A549 (cell line): ENCODE measurements around the gene TBX20. TPM values are rescaled to one million over a fixed set of nuclear protein-coding genes. Genes with fewer than 3 reads are reported as not detected.
"Not testable (repeated sequence)": the region's sequence is repeated elsewhere in the genome, so short reads cannot be mapped to it uniquely, and the experiment has no call there.

Experiments used
- ATAC-seq, 2 experiments: fragments of 200-7000 bp in 1 of 2; fragments of >200 bp in 1 of 2; cut with Nextera tagmentation in 1 of 2; cut with Tn5 transposase in 1 of 2; 3 replicates each; pipeline versions ENCODE4 v1.8.0 to v1.9.1; 2018 to 2020; ENCODE audit warnings: mild to moderate bottlenecking in 1 of 2, moderate library complexity in 1 of 2
- CTCF ChIA-PET: fragments of 300-600 bp; sonication (Branson Sonifier 250); formaldehyde crosslinking; extraction: SDS; loops from one replicate; lab custom pipeline; 2021; ENCODE audit warnings: antibody characterized with exemption, inconsistent platforms; lab: Yijun Ruan, JAX
- POLR2A ChIA-PET: fragments of 350-600 bp; formaldehyde crosslinking; extraction: SDS; loops from one replicate; lab custom pipeline; 2021; ENCODE audit warnings: antibody characterized with exemption, inconsistent platforms; lab: Yijun Ruan, JAX
- DNase-seq, 2 experiments: peaks; one replicate each; pipeline versions ENCODE4 v3.0.0 to v3.0.0-alpha.2; 2011 to 2016; ENCODE audit warnings: low read depth in 1 of 2, low spot score in 1 of 2
- FAIRE-seq: peaks from 2 replicates; lab custom pipeline; 2011; peaks lifted over from hg19 to GRCh38; lab: Jason Lieb, UNC
- H3K27ac ChIP-seq, 2 experiments: fragments of >200 bp; sonication (Bioruptor Twin); formaldehyde crosslinking; 3 replicates each; pipeline ENCODE4 v1.5.1; 2016 to 2017
- H3K4me1 ChIP-seq: fragments of >200 bp; sonication (Bioruptor Twin); formaldehyde crosslinking; 3 replicates; pipeline ENCODE4 v1.6.1; 2016
- H3K4me2 ChIP-seq: fragments of >200 bp; sonication (Bioruptor Twin); formaldehyde crosslinking; 3 replicates; pipeline ENCODE4 v1.6.1; 2016
- H3K4me3 ChIP-seq: fragments of >200 bp; sonication (Bioruptor Twin); formaldehyde crosslinking; 3 replicates; pipeline ENCODE4 v1.5.1; 2016
- H3K9me3 ChIP-seq: fragments of >200 bp; sonication (Bioruptor Twin); formaldehyde crosslinking; 3 replicates; pipeline ENCODE4 v1.6.1; 2016
- CBX2 ChIP-seq: fragments of 200-600 bp; sonication (generic); IDR thresholded peaks from 2 replicates; pipeline ENCODE4 v1.6.1; 2016; ENCODE audit warnings: low read depth, mild to moderate bottlenecking, borderline replicate concordance
- CEBPB ChIP-seq, 2 experiments: fragments of >200 bp in 1 of 2; sonication (Bioruptor Twin) in 1 of 2; formaldehyde crosslinking in 1 of 2; IDR thresholded peaks; 2 replicates each; pipeline ENCODE4 v1.6.1; 2012 to 2016
- FOSB ChIP-seq: fragments of 250-450 bp; sonication (Bioruptor Pico); IDR thresholded peaks from 2 replicates; pipeline ENCODE4 v1.5.0; 2020; ENCODE audit warnings: mild to moderate bottlenecking, moderate library complexity
- FOXS1 ChIP-seq: fragments of 250-450 bp; sonication (Bioruptor Pico); IDR thresholded peaks from 2 replicates; pipeline ENCODE4 v1.5.0; 2020; ENCODE audit warnings: mild to moderate bottlenecking, moderate library complexity
- HDAC2 ChIP-seq: fragments of 200-600 bp; sonication (generic); IDR thresholded peaks from 2 replicates; pipeline ENCODE4 v1.6.1; 2016
- HES2 ChIP-seq: fragments of >200 bp; sonication (Bioruptor Twin); formaldehyde crosslinking; IDR thresholded peaks from 2 replicates; pipeline ENCODE4 v1.6.1; 2016
- HOXA7 ChIP-seq: fragments of 250-450 bp; sonication (Bioruptor Pico); IDR thresholded peaks from 2 replicates; pipeline ENCODE4 v1.5.0; 2020; ENCODE audit warnings: mild to moderate bottlenecking, moderate library complexity
- KDM5A ChIP-seq: fragments of 200-600 bp; sonication (generic); IDR thresholded peaks from 2 replicates; pipeline ENCODE4 v1.6.1; 2016; ENCODE audit warnings: antibody characterized with exemption, mild to moderate bottlenecking
- NR3C1 ChIP-seq: fragments of >200 bp; sonication (Bioruptor Twin); formaldehyde crosslinking; IDR thresholded peaks from 3 replicates; pipeline ENCODE4 v1.6.1; 2017
- PBX3 ChIP-seq: IDR thresholded peaks from 2 replicates; pipeline ENCODE4 v1.6.1; 2012
- RCOR1 ChIP-seq: fragments of 150-350 bp; IDR thresholded peaks from 2 replicates; pipeline ENCODE4 v1.6.1; 2014; ENCODE audit warnings: antibody characterized with exemption, low read length, low read depth
- ZSCAN20 ChIP-seq: fragments of 250-450 bp; sonication (Bioruptor Pico); IDR thresholded peaks from 2 replicates; pipeline ENCODE4 v1.8.0; 2022; ENCODE audit warnings: mild to moderate bottlenecking, moderate library complexity
- WGBS: methylation state at CpG from one replicate; pipeline ENCODE4 v1.1.6; 2017; ENCODE audit errors: missing lambda C conversion rate; 5-methylcytosine and 5-hydroxymethylcytosine counted together
- polyA plus RNA-seq, 4 experiments: library from polyadenylated mRNA; depleted of rRNA in 3 of 4; stranded (reverse); fragments of >200 nt; fragmentation: RNase III in 1 of 4; extraction: RNeasy Plus Mini Kit Qiagen cat#74134 plus additional on column Dnase treatment in 1 of 4; gene quantifications; 2 replicates in 3 of 4; 3 replicates in 1 of 4; pipeline ENCODE4 v1.2.3, GENCODE V29; 2011 to 2017
- TF ChIP-seq, protein P1 (sequence below): fragments of >200 bp; sonication (Bioruptor Twin); formaldehyde crosslinking; IDR thresholded peaks from 3 replicates; pipeline ENCODE4 v1.5.1; 2016
- TF ChIP-seq, protein P2 (sequence below): fragments of 250-450 bp; sonication (Bioruptor Pico); IDR thresholded peaks from 2 replicates; pipeline ENCODE4 v1.5.0; 2020; ENCODE audit warnings: low read depth, mild to moderate bottlenecking, moderate library complexity

Gene TBX20
- polyA plus RNA-seq, 2 of the 4 experiments (the other 2 are of a cell fraction): 1.3 to 1.6 TPM

DNA sequence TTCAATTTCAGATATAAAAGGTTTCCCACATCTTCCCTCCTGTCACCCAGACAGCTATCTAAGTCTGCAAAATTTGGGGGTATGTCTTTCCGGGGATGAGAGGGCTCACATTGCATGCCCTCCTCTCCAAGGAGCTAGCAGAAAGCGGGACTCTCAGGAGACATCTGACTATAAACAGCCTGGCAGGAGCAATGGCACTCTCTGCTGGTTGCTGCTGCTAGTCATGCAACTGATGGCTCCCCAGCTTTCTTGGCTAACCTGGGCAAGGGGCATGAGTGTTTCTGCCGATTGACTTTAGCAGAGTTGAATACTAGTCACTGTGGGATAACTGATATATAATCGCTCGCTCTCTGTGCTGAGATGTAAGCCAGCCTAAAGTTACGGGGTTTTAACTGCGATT is 12.0 kb downstream of the TBX20 start:
- TF ChIP-seq KDM5A (no peak), NR3C1 (no peak), CBX2 (no peak), ZSCAN20 (CRISPR knock-in tag) (no peak), HES2 (no peak), FOXS1 (CRISPR knock-in tag) (no peak), FOSB (no peak), HDAC2 (no peak)
- TF ChIP-seq, protein P1, sequence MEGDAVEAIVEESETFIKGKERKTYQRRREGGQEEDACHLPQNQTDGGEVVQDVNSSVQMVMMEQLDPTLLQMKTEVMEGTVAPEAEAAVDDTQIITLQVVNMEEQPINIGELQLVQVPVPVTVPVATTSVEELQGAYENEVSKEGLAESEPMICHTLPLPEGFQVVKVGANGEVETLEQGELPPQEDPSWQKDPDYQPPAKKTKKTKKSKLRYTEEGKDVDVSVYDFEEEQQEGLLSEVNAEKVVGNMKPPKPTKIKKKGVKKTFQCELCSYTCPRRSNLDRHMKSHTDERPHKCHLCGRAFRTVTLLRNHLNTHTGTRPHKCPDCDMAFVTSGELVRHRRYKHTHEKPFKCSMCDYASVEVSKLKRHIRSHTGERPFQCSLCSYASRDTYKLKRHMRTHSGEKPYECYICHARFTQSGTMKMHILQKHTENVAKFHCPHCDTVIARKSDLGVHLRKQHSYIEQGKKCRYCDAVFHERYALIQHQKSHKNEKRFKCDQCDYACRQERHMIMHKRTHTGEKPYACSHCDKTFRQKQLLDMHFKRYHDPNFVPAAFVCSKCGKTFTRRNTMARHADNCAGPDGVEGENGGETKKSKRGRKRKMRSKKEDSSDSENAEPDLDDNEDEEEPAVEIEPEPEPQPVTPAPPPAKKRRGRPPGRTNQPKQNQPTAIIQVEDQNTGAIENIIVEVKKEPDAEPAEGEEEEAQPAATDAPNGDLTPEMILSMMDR: no peak
- Histone ChIP-seq H3K9me3 (no peaks in the 10 kb centered on the region), H3K4me1 (no peaks in the 10 kb centered on the region), H3K4me3 (no peak overlapping the region), H3K4me2 (no peak overlapping the region), H3K27ac (no peak overlapping the region)
- FAIRE-seq (no peak), DNase-seq (no peak), ATAC-seq (no peak)
- 84% methylated on average over 7 of the region's 7 CpGs for WGBS
- CTCF ChIA-PET: interaction anchor here (0.6 kb wide), 1 partner anchor 190 kb away, joined by 3 read pairs; no protein-coding TSS in a partner anchor
- POLR2A ChIA-PET: no interaction called here

DNA sequence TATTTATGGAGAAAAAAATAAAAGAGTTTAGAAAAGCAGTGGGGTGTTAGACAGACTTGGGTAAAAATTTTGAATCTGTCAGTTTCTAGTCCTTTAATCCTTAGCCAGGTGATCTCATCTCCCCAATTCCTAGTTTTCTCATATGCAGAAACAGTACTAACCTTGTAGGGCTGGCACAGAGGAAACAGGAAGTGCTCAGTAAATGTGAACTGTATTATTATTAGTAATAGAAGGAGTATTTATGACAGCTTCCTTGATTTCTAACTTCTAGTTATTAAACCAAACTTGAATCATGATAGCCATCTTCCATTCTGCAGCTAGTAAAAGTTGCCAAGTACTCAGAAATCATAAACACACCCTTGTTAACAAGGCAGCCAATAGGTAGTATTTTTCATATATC is 12.5 kb downstream of the TBX20 start:
- FAIRE-seq: no peak

DNA sequence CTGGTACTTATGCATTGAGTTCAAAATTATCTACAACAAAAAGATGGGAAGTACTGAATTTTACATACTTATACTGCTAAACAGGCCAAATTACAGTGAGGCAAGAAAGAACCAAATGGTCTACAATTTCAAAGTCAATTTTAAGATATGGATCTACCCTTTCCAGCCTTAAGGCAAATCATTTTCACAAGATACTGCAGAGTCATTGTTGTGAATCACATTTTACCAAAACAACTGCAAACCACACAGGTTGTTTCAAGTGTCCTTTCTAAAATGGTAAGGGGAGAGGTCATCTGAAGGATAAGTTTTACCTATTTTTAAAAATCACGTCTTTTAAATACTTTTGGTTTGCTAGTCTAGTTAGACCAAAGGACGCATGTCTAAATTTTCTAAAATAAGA is 12.9 kb downstream of the TBX20 start:
- FAIRE-seq, H3K4me3 ChIP-seq, H3K9me3 ChIP-seq, H3K27ac ChIP-seq, DNase-seq, H3K4me2 ChIP-seq, ATAC-seq, CTCF ChIA-PET, POLR2A ChIA-PET, H3K4me1 ChIP-seq: not testable (repeated sequence)
- WGBS: 47% methylated on average over 2 of the region's 2 CpGs

More for the DNA sequence above, 12.5 kb downstream of the TBX20 start:
- ATAC-seq (no peak), DNase-seq (no peak)
- ChIA-PET POLR2A (no interaction called here), CTCF (no interaction called here)
- Histone ChIP-seq H3K27ac (no peak overlapping the region), H3K4me2 (no peak overlapping the region), H3K9me3 (no peaks in the 10 kb centered on the region), H3K4me3 (no peak overlapping the region), H3K4me1 (no peaks in the 10 kb centered on the region)
- TF ChIP-seq CBX2 (no peak), RCOR1 (no peak)

DNA sequence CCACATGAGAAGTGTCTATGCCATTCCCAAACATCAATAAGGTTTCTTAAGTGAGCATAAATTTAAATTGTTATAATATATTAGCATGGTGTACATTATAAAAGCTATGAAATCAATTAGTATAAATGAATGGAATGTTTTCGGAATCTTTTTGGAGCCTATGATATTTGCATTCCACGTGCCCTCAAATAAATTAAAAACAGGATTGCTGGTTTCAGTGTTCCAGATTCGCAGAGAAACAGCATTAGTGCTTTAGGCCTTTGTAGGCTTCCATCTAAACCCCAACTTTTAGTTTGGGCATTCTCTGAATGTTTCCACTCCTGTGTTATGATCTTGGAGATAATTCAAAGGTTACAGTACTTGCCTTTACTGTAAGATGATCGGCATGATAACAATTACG is 15.4 kb downstream of the TBX20 start:
- H3K4me1 ChIP-seq, H3K4me2 ChIP-seq, H3K9me3 ChIP-seq, CTCF ChIA-PET, DNase-seq, POLR2A ChIA-PET, H3K27ac ChIP-seq, H3K4me3 ChIP-seq, FAIRE-seq, ATAC-seq: not testable (repeated sequence)
- 50% methylated on average over 5 of the region's 5 CpGs for WGBS

DNA sequence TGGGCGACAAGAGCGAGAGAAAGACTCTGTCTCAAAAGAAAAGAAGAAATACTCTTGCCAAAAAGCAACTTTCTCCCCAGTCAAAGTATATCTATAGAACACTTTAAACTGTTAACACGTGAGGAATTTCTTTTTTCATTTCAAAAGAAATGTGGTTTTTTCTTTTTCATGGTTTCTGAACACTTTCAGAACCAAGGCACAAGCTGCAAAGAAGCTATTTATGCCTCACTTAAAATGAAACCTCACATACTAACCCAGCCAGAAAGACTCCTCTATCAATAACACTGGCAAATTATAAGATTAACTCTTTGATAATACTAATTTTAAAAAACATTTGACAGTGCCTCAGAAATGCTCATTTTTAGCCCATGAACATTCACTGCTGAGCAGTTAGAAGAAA is 20.9 kb downstream of the TBX20 start:
- ChIA-PET CTCF (interaction anchor here (0.6 to 1.3 kb wide), 2 partner anchors 305 to 388 kb away, joined by 3 read pairs; no protein-coding TSS in a partner anchor), POLR2A (no interaction called here)
- Histone ChIP-seq H3K4me3 (no peak overlapping the region), H3K4me2 (no peak overlapping the region), H3K4me1 (no peaks in the 10 kb centered on the region; the same call in 2 of the 3 replicates), H3K27ac (no peak overlapping the region)
- DNase-seq (no peak), ATAC-seq (no peak)
- TF ChIP-seq NR3C1 (no peak), CEBPB (IDR thresholded peaks at IDR 0.05) (no peak), PBX3 (no peak), HOXA7 (CRISPR knock-in tag) (no peak), ZSCAN20 (CRISPR knock-in tag) (no peak)
- TF ChIP-seq, protein P2, sequence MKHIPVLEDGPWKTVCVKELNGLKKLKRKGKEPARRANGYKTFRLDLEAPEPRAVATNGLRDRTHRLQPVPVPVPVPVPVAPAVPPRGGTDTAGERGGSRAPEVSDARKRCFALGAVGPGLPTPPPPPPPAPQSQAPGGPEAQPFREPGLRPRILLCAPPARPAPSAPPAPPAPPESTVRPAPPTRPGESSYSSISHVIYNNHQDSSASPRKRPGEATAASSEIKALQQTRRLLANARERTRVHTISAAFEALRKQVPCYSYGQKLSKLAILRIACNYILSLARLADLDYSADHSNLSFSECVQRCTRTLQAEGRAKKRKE (CRISPR knock-in tag): no peak
- TF ChIP-seq, all 56 proteins: peak for 0
- no peak for FAIRE-seq
- WGBS: 84% methylated on average over 3 of the region's 3 CpGs
- no peaks in the 10 kb centered on the region for H3K9me3 ChIP-seq

GRCh38 chr7:35231221-35231620 is 22.7 kb downstream of the TBX20 start:
- H3K4me1 ChIP-seq, H3K4me2 ChIP-seq, CTCF ChIA-PET, H3K27ac ChIP-seq, POLR2A ChIA-PET, DNase-seq, ATAC-seq, FAIRE-seq, H3K9me3 ChIP-seq, H3K4me3 ChIP-seq: not testable (repeated sequence)
- WGBS: 79% methylated on average over 3 of the region's 3 CpGs

GRCh38 chr7:35229116-35229780 is 24.7 kb downstream of the TBX20 start:
- H3K9me3 ChIP-seq, H3K4me2 ChIP-seq, POLR2A ChIA-PET, H3K27ac ChIP-seq, H3K4me1 ChIP-seq, ATAC-seq, CTCF ChIA-PET, H3K4me3 ChIP-seq, DNase-seq: not testable (repeated sequence)
- FAIRE-seq: peak; percentile 93
- 76% methylated on average over 2 of the region's 2 CpGs for WGBS
